GM19023 (cell line): ENCODE measurements around the gene FANCL.
"Not testable (repeated sequence)": the region's sequence is repeated elsewhere in the genome, so short reads cannot be mapped to it uniquely, and the experiment has no call there.

Experiments used
- ATAC-seq: cut with Tn5 transposase; IDR thresholded peaks from one replicate; pipeline ENCODE4 v1.9.1; 2021; ENCODE audit warnings: mild to moderate bottlenecking, moderate library complexity; ENCODE audit not compliant: unreplicated experiment

The FANCL gene

DNA sequence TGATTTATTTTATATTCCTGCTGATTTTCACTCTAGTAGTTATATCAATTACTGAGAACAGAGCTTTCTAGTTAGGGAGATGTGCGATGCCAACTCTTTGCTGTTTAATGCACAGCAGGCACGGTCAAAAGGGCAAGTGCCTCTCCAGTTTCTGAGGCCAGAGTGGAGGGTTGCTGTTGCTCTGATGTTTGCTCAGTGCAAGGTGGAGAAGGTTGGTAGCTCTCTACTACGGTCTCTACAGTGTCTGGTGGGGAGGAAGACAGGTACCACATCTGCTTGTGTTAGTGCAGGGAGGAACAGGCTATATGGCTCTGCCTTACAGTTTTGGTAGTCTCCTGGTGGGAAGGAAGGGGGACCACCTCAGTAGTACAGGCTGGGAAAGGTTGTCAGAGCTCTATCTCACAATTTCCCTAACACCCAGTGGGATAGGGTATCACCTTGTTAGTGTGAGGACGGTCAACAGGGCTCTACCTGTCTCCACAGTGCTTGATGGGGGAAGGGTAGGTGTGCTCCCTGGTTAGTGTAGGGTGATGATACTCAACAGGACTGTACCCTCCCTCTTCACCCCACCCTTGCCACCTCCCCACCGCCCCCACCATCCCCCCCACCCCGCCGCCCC, 85.9 kb downstream of the FANCL start:
- ATAC-seq = no peak

DNA sequence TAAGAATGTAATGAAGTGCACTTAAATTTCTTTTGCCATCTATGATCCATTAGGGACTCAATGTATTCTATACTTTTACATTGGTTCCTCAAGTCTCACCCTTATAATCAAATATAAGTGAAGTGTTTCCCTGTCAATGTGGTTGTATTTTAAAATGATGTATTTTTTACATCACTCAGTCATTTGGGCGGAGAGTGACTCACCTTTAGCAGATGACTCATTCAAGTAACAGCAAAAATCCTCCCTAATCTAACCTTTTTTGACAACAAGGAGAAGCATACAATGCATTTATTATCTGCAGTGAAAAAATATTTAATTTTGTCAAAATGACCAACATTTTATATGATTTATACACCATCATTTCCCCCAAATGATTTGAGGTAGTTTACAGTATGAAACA, 94.4 kb downstream of the FANCL start:
- no peak for ATAC-seq

DNA sequence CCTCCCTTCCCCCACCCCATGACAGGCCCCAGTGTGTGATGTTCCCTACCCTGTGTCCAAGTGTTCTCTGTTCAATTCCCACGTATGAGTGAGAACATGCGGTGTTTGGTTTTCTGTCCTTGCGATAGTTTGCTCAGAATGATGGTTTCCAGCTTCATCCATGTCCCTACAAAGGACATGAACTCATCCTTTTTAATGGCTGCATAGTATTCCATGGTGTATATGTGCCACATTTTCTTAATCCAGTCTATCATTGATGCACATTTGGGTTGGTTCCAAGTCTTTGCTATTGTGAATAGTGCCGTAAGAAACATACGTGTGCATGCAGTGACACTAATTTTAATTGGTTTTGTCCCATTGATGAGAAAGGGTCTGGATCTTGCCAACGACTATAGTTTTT, 95.4 kb downstream of the FANCL start:
- not testable (repeated sequence) for ATAC-seq

DNA sequence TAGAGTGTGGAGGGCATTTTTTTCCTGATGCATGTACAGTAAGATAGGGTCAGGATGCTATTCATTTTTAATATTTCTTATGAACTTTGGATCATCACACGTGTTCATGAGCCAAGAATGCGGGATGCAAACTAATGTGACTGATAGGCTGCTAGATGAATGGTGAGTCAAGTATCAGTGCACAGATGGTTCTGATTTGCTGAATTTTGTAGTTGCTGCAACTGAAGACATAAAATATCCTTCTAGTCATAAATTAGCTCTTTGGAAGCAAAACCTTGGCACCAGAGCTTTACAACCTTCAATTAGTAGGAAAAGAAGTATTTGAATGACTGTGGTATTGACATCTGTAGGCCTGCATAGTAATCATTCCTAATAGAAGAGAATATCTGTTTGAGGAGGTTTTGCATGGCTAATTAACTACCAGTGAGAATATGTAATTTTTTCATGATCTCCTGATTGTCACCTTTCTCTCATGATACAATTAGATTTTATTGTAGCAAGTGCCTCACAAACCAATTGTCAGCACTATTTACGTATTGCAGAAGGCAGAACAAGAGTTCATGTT, 100.5 kb downstream of the FANCL start:
- ATAC-seq = no peak

DNA sequence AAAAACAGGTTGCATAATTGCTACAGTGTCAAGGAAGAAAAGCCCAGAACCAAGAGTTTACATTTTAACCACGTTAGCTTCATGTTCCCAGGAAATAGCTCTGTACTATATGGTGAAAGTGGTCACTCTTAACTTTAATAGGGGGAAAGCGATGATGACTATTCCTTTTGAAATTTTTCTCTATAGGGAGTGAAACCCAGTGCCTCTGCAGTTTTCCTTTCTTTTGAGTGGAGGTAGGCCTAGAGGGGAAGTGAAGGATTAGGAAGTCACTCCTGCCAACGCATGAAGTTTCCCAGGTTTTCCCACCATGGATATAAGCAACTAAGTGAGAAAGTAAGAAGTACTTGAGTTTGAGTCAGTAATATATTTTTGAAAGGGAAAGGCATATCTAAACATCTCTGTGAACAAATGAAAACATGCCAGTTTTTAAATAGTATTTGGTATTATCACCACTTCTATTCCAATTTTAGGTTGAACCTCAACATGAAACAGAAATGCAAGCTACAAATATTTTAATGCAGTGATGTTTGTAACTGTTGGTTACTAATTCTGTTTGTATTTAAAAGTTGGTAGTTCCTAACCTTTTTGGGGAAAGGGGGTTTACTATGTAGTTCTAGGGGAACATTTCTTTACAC, 102.6 kb downstream of the FANCL start:
- ATAC-seq = no peak

DNA sequence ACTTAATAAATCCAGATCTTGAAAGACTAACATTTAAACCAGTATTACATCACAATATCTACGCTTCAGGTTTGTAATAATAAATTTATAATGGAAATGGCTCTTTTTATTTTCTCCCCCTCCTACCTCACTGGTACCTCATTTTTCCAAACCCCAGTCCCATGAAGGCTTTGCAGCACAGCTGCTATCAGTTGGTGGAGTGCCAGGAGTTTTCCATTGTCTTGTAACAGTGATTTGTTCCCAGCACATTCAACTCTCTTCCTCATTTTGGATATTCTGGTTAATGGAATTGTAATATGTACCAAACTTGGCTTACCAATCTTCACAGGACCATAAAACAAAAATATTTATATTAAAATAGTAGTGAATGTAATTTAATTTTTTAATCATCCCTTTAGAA, 103.3 kb downstream of the FANCL start:
- ATAC-seq = no peak

DNA sequence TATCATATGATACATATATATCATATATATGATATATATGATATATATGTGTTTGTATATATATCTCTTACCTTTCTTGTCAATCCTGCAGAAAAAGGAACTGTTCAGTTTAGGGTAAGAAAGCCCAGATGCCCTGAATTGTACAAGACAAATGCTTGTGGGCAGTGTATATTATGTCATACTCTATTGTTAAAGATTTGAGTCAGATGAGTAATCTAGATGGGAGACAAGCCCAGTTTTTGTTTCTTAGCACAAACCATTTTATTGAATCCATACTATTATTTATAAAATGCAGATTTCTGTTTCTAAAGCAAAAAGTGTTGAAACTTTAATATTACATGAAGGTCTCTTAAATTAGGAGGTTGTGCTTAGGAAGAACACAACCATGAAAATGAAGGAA, 103.9 kb downstream of the FANCL start:
- no peak for ATAC-seq

DNA sequence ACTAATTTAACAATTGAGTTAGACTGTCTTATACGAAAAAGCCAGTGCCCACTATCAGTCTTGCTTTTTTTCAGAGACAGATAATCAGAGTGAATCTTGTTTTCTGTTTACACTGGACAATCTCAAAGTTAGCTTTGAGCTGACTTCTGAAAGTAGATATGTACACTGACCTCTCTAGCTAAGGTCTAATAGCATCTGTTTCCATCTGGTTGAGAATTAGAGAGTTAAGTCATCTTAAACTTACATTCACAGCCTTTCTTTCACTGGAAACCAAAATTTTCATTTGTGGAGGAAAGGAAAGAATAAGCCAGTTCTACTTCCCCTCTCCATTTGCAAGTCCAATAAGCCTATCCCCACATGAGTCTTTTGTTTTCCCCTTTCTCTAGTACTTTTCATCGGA, 105.3 kb downstream of the FANCL start:
- no peak for ATAC-seq

DNA sequence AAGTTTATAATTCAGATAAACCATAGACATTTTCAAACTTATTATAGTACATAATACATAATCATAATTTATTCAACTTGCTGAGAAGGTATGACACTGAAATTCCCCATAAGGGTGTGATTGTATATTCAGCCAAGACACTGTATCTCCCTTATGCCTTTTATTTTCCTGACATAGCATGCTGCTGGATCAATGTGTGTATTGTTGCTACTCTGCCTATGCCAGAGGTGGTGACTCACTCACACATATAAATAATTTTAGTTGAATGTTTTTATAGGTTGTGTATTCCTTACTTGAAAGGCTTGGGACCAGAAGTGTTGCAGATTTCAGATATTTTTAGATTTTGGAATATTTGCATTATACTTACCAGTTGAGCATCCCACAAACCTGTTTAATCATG, 107.7 kb downstream of the FANCL start:
- no peak for ATAC-seq

DNA sequence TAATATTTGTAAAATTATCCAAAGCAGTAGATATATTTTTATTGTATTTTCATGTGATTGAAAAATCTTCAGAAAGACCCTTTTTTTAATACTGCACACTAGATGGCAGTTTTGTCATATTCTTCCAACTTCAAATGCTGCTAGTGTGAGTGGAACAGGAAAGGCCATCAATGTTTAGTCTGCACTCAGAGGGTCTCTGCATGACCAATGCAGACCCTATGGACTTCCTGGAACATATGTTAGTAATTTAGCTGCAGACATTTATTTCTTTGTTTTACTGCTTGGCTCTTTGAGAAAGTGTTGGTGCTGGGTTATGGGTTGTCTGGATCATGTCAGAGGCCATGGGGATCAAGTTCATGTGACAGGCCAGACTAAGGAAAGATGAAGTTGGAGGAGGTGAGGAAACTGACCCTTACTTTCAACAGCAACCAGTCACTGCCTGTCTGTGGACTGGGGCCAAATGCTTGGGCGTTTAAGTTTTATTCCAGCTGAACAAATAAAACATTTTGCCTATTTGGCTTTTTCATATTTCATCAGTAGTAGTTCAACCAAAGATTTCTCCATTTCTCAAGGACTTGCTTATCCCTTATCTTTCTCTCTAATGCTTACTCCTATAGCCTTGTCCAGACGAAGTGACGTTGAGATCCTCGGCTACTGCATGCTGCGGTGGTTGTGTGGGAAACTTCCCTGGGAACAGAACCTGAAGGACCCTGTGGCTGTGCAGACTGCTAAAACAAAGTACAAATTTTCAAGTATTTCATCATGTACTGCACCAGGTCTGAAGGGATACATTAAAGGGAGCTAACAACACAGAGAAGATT, 109.7 kb downstream of the FANCL start:
- no peak for ATAC-seq

DNA sequence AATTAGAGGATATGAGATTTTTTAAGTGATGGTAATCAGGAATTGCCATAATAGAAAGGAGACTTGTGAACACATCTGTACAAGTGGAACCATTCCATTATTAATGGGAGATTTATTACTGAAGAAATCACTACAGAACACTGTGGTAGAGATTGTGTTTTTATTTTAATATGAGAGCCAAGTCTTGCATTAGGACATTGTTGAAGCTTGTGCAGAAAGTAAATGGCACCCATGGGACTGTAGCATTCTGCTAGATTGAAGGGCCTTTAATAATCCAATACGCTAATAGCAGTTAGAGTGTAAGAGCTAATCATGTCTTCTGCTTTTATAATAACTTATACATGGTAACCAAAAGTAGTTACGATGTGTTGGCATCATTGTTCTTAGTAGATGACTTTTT, 110.9 kb downstream of the FANCL start:
- ATAC-seq = no peak

DNA sequence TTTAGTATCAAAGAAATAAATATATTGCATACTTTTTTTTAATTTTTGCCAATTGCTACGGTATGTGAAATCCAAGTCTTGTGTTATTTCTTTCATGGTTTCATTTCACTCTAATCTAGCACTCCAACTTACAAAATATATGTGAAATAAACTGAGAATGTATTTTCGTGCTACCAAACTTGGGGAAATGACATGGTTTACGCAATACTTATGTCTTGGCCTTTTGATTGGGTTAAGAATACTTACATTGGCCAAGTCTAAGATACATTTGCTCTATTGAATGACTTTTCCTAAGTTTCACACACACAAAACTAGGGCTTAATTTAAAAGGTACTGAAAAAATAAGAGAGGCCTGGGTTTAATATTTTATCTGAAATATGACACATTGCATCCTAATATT, 114.0 kb downstream of the FANCL start:
- no peak for ATAC-seq

DNA sequence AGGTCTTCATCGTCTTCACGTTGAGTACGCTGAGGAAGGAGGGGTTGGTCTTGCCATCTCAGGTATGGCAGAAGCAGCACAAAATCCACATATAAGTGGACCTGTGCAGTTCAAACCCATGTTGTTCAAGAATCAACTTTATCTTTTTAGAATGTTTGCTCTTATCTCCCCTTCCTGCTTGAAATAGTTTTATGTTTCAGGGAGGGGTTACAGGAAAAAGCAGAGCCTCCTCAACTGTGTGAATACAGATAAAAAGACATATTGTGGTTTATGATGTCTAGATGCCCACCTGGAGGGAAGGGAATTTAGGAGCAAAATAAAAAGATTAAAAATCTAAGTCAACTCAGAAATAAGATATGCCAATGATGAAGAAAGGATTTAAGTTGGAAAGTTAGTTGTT, 118.6 kb downstream of the FANCL start:
- no peak for ATAC-seq

DNA sequence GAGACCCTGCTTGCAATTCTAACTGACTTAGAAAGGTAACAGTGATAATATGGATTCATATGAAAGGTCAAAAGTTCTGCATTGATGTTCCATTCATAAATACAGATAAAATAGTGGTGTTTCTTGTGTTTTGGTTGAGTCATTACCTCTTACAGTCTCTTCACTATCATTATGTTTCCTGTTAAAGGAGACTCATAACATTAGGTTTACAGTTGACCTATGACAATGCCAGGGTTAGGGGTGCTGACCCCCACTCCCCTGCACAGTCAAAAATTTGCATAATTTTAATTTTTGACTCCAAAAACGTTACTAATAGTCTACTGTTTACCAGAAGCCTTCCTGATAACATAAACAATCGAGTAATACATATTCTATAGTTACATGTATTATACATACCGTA, 119.1 kb downstream of the FANCL start:
- ATAC-seq = no peak

DNA sequence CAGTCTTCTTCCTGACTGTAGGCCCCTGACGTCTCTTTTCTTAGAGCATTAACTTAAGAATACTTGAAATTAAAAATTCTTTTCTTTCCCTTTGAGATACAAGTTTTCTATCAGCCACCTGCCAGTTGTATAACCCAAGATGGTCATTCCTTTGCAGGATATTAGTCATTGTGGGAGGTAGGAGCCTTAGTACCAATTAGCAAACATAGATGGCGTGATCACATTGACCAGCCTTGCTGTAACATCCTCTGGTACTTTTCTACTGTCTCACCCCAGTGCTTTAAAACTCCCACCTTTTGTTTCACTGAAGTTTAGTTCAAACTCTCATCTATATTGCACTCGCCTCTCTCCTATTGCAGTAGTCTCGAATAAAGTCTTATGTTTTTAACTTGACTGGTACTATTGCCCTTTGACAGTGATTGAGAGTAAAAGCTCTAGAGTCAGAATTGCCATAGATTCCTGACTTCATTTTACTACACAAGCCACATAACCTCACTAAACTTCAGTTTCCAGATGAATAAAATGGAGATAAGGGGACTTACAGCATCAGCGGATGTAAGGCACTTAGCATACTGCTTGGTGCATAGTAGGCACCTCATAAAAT, 120.4 kb downstream of the FANCL start:
- ATAC-seq = no peak

DNA sequence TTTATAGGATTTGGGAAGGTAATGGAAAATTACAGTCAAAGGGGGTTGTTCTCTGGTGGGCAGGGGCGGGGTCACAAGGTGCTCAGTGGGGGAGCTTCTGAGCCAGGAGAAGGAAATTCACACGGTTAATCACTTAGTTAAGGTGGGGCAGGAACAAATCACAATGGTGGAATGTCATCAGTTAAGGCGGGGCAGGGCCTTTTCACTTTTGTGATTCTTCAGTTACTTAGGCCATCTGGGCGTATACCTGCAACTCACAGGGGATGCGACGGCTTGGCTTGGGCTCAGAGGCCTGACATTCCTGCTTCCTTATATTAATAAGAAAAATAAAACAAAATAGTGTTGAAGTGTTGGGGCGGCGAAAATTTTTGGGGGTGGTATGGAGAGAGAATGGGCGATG, 127.6 kb downstream of the FANCL start:
- ATAC-seq = not testable (repeated sequence)

DNA sequence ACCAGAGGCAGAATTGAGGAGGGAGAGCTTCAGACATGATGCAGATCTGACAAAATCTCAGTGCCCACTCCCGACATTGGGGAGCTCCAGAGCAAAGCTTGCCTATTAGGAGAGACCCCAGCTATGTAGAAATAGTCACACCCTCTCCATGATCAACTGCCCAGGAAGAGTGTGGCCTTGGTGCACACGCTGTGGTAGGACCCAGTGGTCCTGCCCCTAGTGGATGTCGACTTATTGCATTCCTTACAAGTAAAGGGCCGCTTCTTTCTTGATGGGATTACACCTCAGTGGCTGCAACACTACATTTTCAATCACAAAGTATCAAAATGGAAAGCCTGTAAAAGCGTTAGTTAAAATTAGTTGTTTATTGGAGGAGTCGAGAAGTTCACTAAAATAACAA, 130.4 kb downstream of the FANCL start:
- ATAC-seq = no peak

DNA sequence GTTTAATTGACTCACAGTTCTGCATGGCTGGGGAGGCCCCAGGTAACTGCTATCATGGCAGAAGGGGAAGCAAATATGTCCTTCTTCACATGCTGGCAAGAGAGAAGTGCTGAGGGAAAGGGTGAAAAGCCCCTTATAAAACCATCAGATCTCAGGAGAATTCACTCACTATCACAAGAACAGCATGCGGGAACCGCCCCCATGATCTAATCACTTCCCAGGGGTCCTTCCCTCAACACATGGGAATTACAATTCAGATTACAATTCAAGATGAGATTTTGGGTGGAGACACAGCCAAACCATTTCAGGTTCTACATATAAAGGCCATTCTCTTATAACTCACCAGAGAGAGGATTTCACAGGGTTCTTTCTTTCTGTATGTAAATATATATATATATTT, 131.6 kb downstream of the FANCL start:
- no peak for ATAC-seq
